GM18951 (cell line): ENCODE measurements around the gene TRAF1.

Experiments used
- POLR2A ChIP-seq: IDR thresholded peaks from 4 replicates; pipeline ENCODE4 v1.6.1; 2011; ENCODE audit warnings: mild to moderate bottlenecking; ENCODE audit not compliant: insufficient read length, insufficient read depth; ENCODE audit errors: extremely low read depth
- in situ Hi-C: fragments of 300-500 bp; cut with MboI; formaldehyde crosslinking; loops from one replicate; pipeline ENCODE4 v1.12.0; 2022; ENCODE audit warnings: low sequenced_read_pairs, mixed read lengths, inconsistent platforms; ENCODE audit not compliant: unreplicated experiment

Gene TRAF1

DNA sequence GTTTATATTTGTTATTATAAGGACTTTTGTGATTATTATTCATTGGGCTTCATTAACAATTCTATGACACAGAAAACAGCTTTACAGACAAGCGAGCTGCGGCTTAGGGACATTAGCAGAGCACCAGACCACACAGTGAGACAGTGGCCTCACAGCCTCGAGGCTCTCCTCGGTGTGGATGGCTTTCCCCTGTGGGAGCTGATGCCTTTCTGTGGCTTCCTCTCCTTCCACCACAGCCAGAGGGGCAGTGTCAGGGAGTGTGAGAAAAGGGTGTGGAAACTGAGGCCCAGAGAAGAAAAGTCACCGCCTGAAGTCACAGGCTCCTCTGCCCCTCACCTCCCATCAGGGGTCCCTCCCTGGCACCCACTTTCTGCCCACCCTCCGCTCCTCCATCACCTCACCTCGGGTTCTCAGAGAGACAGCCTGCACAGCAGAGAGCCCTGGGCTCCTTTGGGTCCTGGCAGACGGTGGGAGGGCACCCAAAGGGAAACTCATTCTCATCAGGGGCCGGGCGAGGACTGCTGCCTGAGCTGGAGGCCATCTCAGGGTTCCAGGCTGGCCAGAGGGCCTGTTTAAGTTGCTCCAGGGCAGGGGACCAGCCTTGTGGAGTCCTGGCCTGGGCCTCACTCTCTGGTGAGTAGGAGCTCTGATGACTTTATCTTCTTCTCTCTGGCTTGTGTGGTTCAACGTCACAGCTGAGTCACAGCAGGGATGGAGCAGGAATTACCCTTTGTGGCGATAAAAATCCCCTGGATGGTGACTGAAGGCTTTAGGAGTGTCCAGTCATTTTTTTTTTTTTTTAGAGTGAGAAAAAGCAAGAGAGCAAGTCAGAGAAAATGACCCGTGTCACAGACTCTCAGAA lies 830 bp downstream of the TRAF1 start:
- TF ChIP-seq POLR2A: peak; percentile 97
- in situ Hi-C loops: no loop called here

DNA sequence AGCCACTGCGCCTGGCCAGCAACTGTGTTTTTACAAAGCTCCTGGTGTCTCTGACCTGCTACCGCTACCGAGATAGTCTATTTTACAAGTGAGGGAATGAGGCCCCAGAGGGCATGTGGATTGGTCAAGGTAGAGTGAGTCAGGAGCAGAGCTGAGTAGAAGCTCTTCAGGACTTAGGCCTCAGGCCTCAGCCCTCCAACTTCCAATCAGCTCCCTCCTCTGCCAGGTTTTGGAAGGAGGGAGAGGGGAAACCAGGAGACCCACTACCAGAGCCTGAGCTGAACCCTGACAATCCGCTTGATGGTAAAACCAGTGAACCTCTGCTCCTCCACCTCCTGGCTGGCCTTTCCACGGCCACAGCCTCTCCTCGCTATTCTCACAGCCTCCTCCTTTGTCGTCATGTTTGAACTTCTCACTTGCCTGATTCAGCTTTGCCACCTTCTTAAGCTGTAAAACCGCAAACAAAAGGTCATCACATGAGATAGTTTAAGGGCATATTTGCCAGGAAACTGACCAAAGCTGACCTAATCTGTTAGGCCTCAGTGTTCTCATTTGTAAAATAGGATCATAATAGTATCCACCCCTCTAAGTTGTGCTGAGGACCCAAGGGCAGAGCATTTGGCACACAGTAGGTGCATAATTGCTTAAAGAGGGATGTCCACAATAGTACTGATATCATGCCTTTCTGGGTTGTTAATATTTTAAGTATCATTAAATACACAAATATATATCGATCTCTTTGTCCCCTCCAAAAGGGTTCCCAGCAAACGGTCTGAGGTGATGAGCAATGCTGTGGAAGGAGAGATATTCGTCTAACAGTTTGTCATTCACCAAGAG lies 1.7 kb downstream of the TRAF1 start:
- in situ Hi-C loops: no loop called here
- TF ChIP-seq POLR2A: peak; percentile 41

DNA sequence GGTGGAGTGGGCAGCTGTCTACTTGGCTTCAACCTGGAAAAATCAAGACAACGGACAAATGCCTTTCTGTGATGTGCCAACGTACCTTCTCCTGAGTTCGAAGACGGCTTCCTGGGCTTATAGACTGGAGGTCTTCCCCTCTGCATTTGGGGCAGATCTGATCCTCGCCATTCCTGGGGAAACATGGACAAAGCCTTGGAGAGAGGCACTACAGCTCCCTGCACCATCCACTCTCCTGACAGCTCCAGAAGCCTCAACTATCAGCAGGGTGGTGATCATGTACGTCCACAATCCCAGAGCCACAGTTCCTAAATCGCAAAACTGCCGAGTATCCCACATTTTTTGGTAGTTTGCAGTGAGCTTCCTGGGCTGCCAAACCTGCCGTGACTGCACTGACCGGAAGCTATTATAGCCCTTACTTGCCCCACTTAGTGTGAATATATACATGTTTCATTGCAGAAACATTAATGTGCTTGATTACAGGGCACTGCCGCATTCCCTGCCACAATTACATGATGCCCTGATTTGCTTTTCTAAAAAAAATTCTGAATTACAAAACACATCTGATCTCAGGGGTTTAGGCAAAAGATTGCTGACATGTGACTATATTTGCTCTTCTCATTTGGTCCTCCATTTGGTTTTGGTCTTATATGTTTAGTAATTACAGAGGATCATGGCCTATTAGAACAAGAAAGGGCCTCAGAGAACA lies 2.8 kb downstream of the TRAF1 start:
- in situ Hi-C loops: no loop called here
- TF ChIP-seq POLR2A: peak; percentile 51

GRCh38 chr9:120922404-120923195 lies 4.0 kb downstream of the TRAF1 start:
- TF ChIP-seq POLR2A: peak; percentile 3
- in situ Hi-C loops: no loop called here

- peak; percentile 46 for TF ChIP-seq POLR2A
- in situ Hi-C loops: no loop called here
Observed at GRCh38 chr9:120921661-120922181, 4.9 kb downstream of the TRAF1 start.

- in situ Hi-C loops: no loop called here
- no peak for TF ChIP-seq POLR2A
Observed at GRCh38 chr9:120920806-120921178, 5.8 kb downstream of the TRAF1 start.

GRCh38 chr9:120919843-120920805 lies 6.5 kb downstream of the TRAF1 start:
- in situ Hi-C loops: no loop called here

GRCh38 chr9:120918931-120919842 lies 7.4 kb downstream of the TRAF1 start:
- in situ Hi-C loops: no loop called here
- peak; percentile 7 for TF ChIP-seq POLR2A

More at GRCh38 chr9:120919843-120920805, 6.5 kb downstream of the TRAF1 start:
- no peak for TF ChIP-seq POLR2A

GRCh38 chr9:120917929-120918762 lies 8.4 kb downstream of the TRAF1 start:
- TF ChIP-seq POLR2A: no peak
- in situ Hi-C loops: no loop called here
